ENCODE measurements around the gene STARD3.

STARD3 gene

DNA sequence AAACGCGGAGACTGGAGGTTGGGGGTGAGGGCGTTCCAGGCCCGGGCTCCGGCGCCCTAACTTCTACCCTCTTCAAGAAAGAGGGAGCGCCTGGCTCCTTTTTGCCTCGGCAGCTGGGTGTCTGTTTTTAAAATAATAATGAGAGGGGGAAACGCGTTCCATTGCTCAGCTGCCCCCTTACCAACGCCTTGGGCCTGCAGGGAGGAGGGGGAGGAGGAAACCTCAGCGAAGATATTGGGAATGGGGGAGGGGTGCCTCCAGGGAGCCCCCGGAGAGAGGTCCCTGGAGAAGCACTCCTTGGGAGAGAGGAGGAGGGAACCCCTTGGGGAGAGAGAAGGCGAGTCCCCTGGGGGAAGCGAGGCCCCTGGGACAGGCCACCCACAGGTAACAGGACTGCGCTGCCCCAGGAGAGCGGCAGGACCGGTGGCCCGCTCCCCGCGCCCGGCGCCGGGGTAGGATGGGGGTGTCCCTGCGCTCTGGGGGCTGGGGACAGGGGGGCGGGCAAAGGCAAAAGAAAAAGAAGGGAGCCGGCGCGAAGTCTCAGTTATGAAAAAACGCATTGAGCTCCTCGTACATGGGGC is 31.9 kb upstream of the STARD3 start:
- Histone ChIP-seq H3K27me3 (ENCODE audit: control insufficient read depth in 3 of 3, insufficient read depth in 3 of 3, low read depth in 1 of 3, low read length in 3 of 3) (peaks cover 73 to 100% (median 99%) of the 10 kb centered on the region in 3 experiments), H3K18ac (ENCODE audit: low read length) (no peak overlapping the region), H3K14ac (ENCODE audit: low read length) (no peak overlapping the region), H3K4me2 (ENCODE audit: insufficient read depth, low read length, poor library complexity, severe bottlenecking) (no peak overlapping the region), H3K4ac (ENCODE audit: low read length) (no peak overlapping the region), H3K79me1 (ENCODE audit: low read depth, low read length) (peaks cover 7% of the 10 kb centered on the region), H3K9ac (ENCODE audit: low read depth, low read length, poor library complexity) (no peak overlapping the region), H3K23ac (ENCODE audit: low read depth, low read length, poor library complexity) (peak overlapping the region; percentile 85), H2BK120ac (ENCODE audit: low read depth, low read length) (no peak overlapping the region), H2BK15ac (ENCODE audit: low read length) (no peak overlapping the region), H3K9me3 (replicated peaks in 1 of 2; ENCODE audit: control insufficient read depth in 2 of 2, insufficient read depth in 1 of 2, low read depth in 1 of 2, low read length in 2 of 2) (peaks cover 0 to 3% of the 10 kb centered on the region in 2 donors), H2AFZ (ENCODE audit: low read length) (peak overlapping the region; percentile 66), H2BK5ac (ENCODE audit: low read length) (no peak overlapping the region), H4K91ac (ENCODE audit: low read depth, low read length, poor library complexity) (no peak overlapping the region), H2AK5ac (ENCODE audit: low read depth, low read length) (no peak overlapping the region), H2BK12ac (ENCODE audit: low read length) (no peak overlapping the region), H3K36me3 (replicated peaks in 1 of 2; ENCODE audit: control insufficient read depth in 2 of 2, insufficient read depth in 2 of 2, low read length in 2 of 2) (no peaks in the 10 kb centered on the region), H3K27ac (replicated peaks; ENCODE audit: low read length) (no peak overlapping the region), H4K8ac (ENCODE audit: low read depth, low read length) (no peak overlapping the region), H3K4me1 (ENCODE audit: control insufficient read depth in 2 of 2, insufficient read depth in 1 of 2, low read depth in 1 of 2, low read length in 2 of 2) (peaks cover 5 to 6% of the 10 kb centered on the region in 2 donors), H3K4me3 (ENCODE audit: low read length in 2 of 2) (no peak overlapping the region)
- no CpG with 5 or more reads among the region's 31 CpGs for WGBS, 2 donors (ENCODE audit: extremely low coverage in 2 of 2, insufficient read length in 2 of 2, insufficient replicate concordance in 1 of 2)
- DNase-seq (ENCODE audit: low spot score), result no peak

DNA sequence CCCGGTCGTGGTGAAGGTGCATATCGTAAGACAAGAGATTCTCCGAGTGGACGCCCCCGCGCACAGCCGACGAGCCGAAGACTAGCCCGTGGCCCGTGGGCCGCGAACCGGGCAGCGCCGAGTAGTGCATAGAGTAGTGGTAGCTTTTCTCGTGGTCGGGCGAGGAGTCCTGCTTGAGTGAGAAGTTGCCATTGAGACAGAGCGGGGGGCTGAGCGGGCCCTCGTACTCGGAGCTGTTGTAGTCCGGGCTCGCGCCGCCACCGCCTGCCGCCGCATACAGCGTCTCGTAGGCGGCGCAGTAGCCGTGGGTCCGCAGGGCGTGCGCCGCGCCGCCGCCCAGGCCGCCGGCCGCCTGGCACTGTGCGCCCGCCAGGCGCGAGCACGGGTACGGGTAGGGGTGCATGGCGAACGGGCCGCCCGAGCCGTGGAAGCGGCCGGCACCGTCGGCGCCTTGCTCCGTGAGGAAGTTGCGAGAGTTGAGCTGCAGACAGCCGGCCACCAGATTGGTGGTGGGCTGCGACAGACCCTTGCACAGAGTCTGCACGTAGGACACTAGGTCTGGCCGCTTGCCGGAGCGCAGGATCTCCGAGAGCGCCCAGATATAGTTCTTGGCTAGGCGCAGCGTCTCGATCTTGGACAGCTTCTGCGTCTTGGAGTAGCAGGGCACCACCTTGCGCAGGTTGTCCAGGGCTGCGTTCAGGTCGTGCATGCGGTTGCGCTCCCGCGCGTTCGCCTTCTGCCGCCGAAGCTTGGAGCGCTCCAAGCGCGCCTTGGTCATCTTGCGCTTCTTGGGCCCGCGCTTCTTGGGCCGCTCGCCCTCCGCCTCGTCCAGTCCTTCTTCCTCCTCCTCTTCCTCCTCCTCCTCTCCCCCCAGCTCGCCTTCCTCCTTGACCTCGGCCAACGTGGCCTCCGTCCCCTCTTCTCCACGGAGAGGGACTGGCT is 31.2 kb upstream of the STARD3 start:
- H3K27ac ChIP-seq (replicated peaks; ENCODE audit: low read length), result no peak overlapping the region
- H4K8ac ChIP-seq (ENCODE audit: low read depth, low read length), result peak overlapping the region; percentile 43
- H2AK5ac ChIP-seq (ENCODE audit: low read depth, low read length), result peak overlapping the region; percentile 14
- H3K27me3 ChIP-seq (ENCODE audit: control insufficient read depth in 3 of 3, insufficient read depth in 3 of 3, low read depth in 1 of 3, low read length in 3 of 3), result peaks cover 65 to 97% (median 92%) of the 10 kb centered on the region in 3 experiments
- H3K4me3 ChIP-seq (ENCODE audit: low read length in 2 of 2), result peak overlapping the region in 1 of 2 donors; percentile 38
- peaks cover 0 to 3% of the 10 kb centered on the region in 2 donors for H3K9me3 ChIP-seq (replicated peaks in 1 of 2; ENCODE audit: control insufficient read depth in 2 of 2, insufficient read depth in 1 of 2, low read depth in 1 of 2, low read length in 2 of 2)
- no peak overlapping the region for H2BK5ac ChIP-seq (ENCODE audit: low read length)
- peaks cover 7% of the 10 kb centered on the region for H3K79me1 ChIP-seq (ENCODE audit: low read depth, low read length)
- H3K23ac ChIP-seq (ENCODE audit: low read depth, low read length, poor library complexity), result peak overlapping the region; percentile 85
- H3K9ac ChIP-seq (ENCODE audit: low read depth, low read length, poor library complexity), result peak overlapping the region; percentile 60
- H2AFZ ChIP-seq (ENCODE audit: low read length), result peak overlapping the region; percentile 66
- no peak overlapping the region for H2BK12ac ChIP-seq (ENCODE audit: low read length)
- DNase-seq (ENCODE audit: low spot score), result no peak
- peak overlapping the region; percentile 33 for H3K4me2 ChIP-seq (ENCODE audit: insufficient read depth, low read length, poor library complexity, severe bottlenecking)
- no peak overlapping the region for H3K4ac ChIP-seq (ENCODE audit: low read length)
- H2BK15ac ChIP-seq (ENCODE audit: low read length), result peak overlapping the region; percentile 37
- H2BK120ac ChIP-seq (ENCODE audit: low read depth, low read length), result no peak overlapping the region
- H3K36me3 ChIP-seq (replicated peaks in 1 of 2; ENCODE audit: control insufficient read depth in 2 of 2, insufficient read depth in 2 of 2, low read length in 2 of 2), result no peaks in the 10 kb centered on the region
- no CpG with 5 or more reads among the region's 102 CpGs for WGBS, 2 donors (ENCODE audit: extremely low coverage in 2 of 2, insufficient read length in 2 of 2, insufficient replicate concordance in 1 of 2)
- H3K14ac ChIP-seq (ENCODE audit: low read length), result no peak overlapping the region
- H3K4me1 ChIP-seq (ENCODE audit: control insufficient read depth in 2 of 2, insufficient read depth in 1 of 2, low read depth in 1 of 2, low read length in 2 of 2), result peaks cover 5 to 6% of the 10 kb centered on the region in 2 donors
- H3K18ac ChIP-seq (ENCODE audit: low read length), result peak overlapping the region; percentile 64
- H4K91ac ChIP-seq (ENCODE audit: low read depth, low read length, poor library complexity), result no peak overlapping the region

DNA sequence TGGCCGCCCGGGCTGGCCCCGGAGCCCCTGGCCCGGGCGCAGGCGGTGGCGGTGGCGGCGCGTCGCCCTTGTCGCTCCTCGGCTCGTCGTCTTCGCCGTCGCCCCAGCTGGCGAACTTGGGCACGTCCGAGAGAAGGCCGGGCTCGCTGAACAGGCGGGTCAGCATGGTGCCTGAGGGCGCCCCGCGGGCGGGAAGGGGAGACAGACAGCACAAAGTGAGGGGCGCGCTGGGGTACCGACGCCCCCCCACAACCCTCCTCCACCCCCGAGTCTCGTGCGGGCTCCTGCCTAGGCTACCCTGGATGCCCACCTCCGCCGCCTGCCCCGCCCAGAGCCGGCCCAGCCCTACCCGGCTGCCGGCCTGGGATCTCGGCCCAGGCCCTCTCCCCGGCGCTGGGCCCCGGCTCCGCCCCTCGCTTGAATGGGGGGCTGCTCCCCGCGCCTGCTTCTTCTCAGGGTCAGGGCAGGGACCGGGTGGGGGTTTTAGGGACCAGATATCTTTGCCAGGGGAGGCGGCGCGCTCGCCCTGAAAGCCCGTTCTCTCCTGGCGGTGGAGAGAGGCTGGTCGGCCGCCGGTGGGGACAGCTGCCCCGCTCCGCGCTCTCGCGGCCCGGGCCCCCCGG is 30.4 kb upstream of the STARD3 start:
- Histone ChIP-seq H3K18ac (ENCODE audit: low read length) (no peak overlapping the region), H4K8ac (ENCODE audit: low read depth, low read length) (no peak overlapping the region), H3K27me3 (ENCODE audit: control insufficient read depth in 3 of 3, insufficient read depth in 3 of 3, low read depth in 1 of 3, low read length in 3 of 3) (peaks cover 58 to 97% (median 86%) of the 10 kb centered on the region in 3 experiments), H2BK12ac (ENCODE audit: low read length) (no peak overlapping the region), H4K91ac (ENCODE audit: low read depth, low read length, poor library complexity) (no peak overlapping the region), H3K79me1 (ENCODE audit: low read depth, low read length) (peaks cover 7% of the 10 kb centered on the region), H3K4me2 (ENCODE audit: insufficient read depth, low read length, poor library complexity, severe bottlenecking) (peak overlapping the region; percentile 49), H3K36me3 (replicated peaks in 1 of 2; ENCODE audit: control insufficient read depth in 2 of 2, insufficient read depth in 2 of 2, low read length in 2 of 2) (no peaks in the 10 kb centered on the region), H2BK15ac (ENCODE audit: low read length) (peak overlapping the region; percentile 37), H3K9ac (ENCODE audit: low read depth, low read length, poor library complexity) (peak overlapping the region; percentile 60), H3K4ac (ENCODE audit: low read length) (peak overlapping the region; percentile 37), H3K4me3 (ENCODE audit: low read length in 2 of 2) (peak overlapping the region in 1 of 2 donors; percentile 38), H3K27ac (replicated peaks; ENCODE audit: low read length) (no peak overlapping the region), H2AK5ac (ENCODE audit: low read depth, low read length) (no peak overlapping the region), H2BK120ac (ENCODE audit: low read depth, low read length) (no peak overlapping the region), H3K23ac (ENCODE audit: low read depth, low read length, poor library complexity) (peak overlapping the region; percentile 85), H3K4me1 (ENCODE audit: control insufficient read depth in 2 of 2, insufficient read depth in 1 of 2, low read depth in 1 of 2, low read length in 2 of 2) (peaks cover 5 to 6% of the 10 kb centered on the region in 2 donors), H3K14ac (ENCODE audit: low read length) (peak overlapping the region; percentile 21), H2AFZ (ENCODE audit: low read length) (peak overlapping the region; percentile 66), H2BK5ac (ENCODE audit: low read length) (no peak overlapping the region), H3K9me3 (replicated peaks in 1 of 2; ENCODE audit: control insufficient read depth in 2 of 2, insufficient read depth in 1 of 2, low read depth in 1 of 2, low read length in 2 of 2) (peaks cover 0 to 3% of the 10 kb centered on the region in 2 donors)
- WGBS, 2 donors (ENCODE audit: extremely low coverage in 2 of 2, insufficient read length in 2 of 2, insufficient replicate concordance in 1 of 2), result no CpG with 5 or more reads among the region's 66 CpGs
- DNase-seq (ENCODE audit: low spot score), result no peak

Measured in neuronal stem cell (in vitro differentiated cells).